Measurements from ENCODE around the gene GTF2IRD2.
A peak's percentile ranks its signal among the peaks of the same experiment; 100 is the strongest.
"Not testable (repeated sequence)": the region's sequence is repeated elsewhere in the genome, so short reads cannot be mapped to it uniquely, and the experiment has no call there.

The GTF2IRD2 gene

GRCh38 chr7:74850833-74851721 lies at the start of gene GTF2IRD2:
Gene GTF2IRD2, minus strand, starts transcription at chr7:74851605. Its CDS starts 15,227 bp downstream, at chr7:74836378.
- DNase-seq (ENCODE audit: low read depth) = not testable (repeated sequence)

- DNase-seq (ENCODE audit: low read depth) = peak; percentile 29
These were observed 39.0 kb upstream of the GTF2IRD2 start for GRCh38 chr7:74890158-74891123.

GRCh38 chr7:74889518-74890129 lies 38.2 kb upstream of the GTF2IRD2 start:
- DNase-seq (ENCODE audit: low read depth) = not testable (repeated sequence)

- DNase-seq (ENCODE audit: low read depth) = not testable (repeated sequence)
These were observed 33.9 kb upstream of the GTF2IRD2 start for GRCh38 chr7:74885295-74885694.

GRCh38 chr7:74882110-74882509 lies 30.7 kb upstream of the GTF2IRD2 start:
- DNase-seq (ENCODE audit: low read depth) = not testable (repeated sequence)

GRCh38 chr7:74874748-74875512 lies 23.5 kb upstream of the GTF2IRD2 start:
- not testable (repeated sequence) for DNase-seq (ENCODE audit: low read depth)

- DNase-seq (ENCODE audit: low read depth) = not testable (repeated sequence)
These were observed 22.8 kb upstream of the GTF2IRD2 start for GRCh38 chr7:74874104-74874747.

GRCh38 chr7:74872542-74872941 lies 21.1 kb upstream of the GTF2IRD2 start:
- not testable (repeated sequence) for DNase-seq (ENCODE audit: low read depth)

GRCh38 chr7:74865777-74866176 lies 14.4 kb upstream of the GTF2IRD2 start:
- DNase-seq (ENCODE audit: low read depth) = not testable (repeated sequence)

GRCh38 chr7:74849853-74850252 lies 1.6 kb downstream of the GTF2IRD2 start:
- DNase-seq (ENCODE audit: low read depth) = not testable (repeated sequence)

GRCh38 chr7:74830411-74830810 lies 21.0 kb downstream of the GTF2IRD2 start:
- DNase-seq (ENCODE audit: low read depth) = not testable (repeated sequence)

- not testable (repeated sequence) for DNase-seq (ENCODE audit: low read depth)
These were observed 21.4 kb downstream of the GTF2IRD2 start for GRCh38 chr7:74829959-74830358.

- DNase-seq (ENCODE audit: low read depth) = not testable (repeated sequence)
These were observed 30.1 kb downstream of the GTF2IRD2 start for GRCh38 chr7:74821259-74821658.

GRCh38 chr7:74820146-74820805 lies 31.1 kb downstream of the GTF2IRD2 start:
- not testable (repeated sequence) for DNase-seq (ENCODE audit: low read depth)

- DNase-seq (ENCODE audit: low read depth) = not testable (repeated sequence)
These were observed 35.5 kb downstream of the GTF2IRD2 start for GRCh38 chr7:74815882-74816281.

GRCh38 chr7:74798644-74799043 lies 52.8 kb downstream of the GTF2IRD2 start:
- not testable (repeated sequence) for DNase-seq (ENCODE audit: low read depth)

GRCh38 chr7:74797848-74798622 lies 53.4 kb downstream of the GTF2IRD2 start:
- DNase-seq (ENCODE audit: low read depth) = not testable (repeated sequence)

GRCh38 chr7:74789200-74789736 lies 62.1 kb downstream of the GTF2IRD2 start:
- not testable (repeated sequence) for DNase-seq (ENCODE audit: low read depth)

All from HS-27A (cell line).